Ovary (tissue), 10 donors: ENCODE data around the gene KL. TPM values are rescaled to one million over a fixed set of nuclear protein-coding genes. Genes with fewer than 3 reads are reported as not detected.
A peak's percentile ranks its signal among the peaks of the same experiment; 100 is the strongest.

ENCODE experiments used
- DNase-seq, 5 donors: peaks; one replicate each; pipeline ENCODE4 v3.0.0-alpha.2; 2019 to 2020
- H3K27ac ChIP-seq, 2 donors: fragments of 200-600 bp; one replicate each; pipeline versions ENCODE4 v1.5.1 to v1.8.0; 2019 to 2022
- H3K27me3 ChIP-seq: fragments of 200-600 bp; one replicate; pipeline ENCODE4 v1.8.0; 2022
- H3K36me3 ChIP-seq: fragments of 200-600 bp; sonication (generic); one replicate; pipeline ENCODE4 v1.5.1; 2019
- H3K4me1 ChIP-seq: one replicate; pipeline ENCODE4 v1.8.1; 2013; ENCODE audit warnings: mild to moderate bottlenecking, moderate library complexity; ENCODE audit not compliant: insufficient read depth
- H3K4me3 ChIP-seq: fragments of 200-600 bp; sonication (generic); one replicate; pipeline ENCODE4 v1.5.1; 2017
- H3K9me3 ChIP-seq, 2 donors: fragments of 200-600 bp in 1 of 2; sonication (generic) in 1 of 2; one replicate each; pipeline versions ENCODE4 v1.5.1 to v1.8.1; 2013 to 2019; ENCODE audit warnings: mild to moderate bottlenecking in 1 of 2, moderate library complexity in 1 of 2
- CTCF ChIP-seq, 3 donors: fragments of 450-650 bp in 2 of 3; fragments of 200-600 bp in 1 of 3; IDR thresholded peaks; one replicate each; pipeline versions ENCODE4 v1.5.1 to v1.8.0; 2016 to 2022; ENCODE audit warnings: antibody characterized with exemption in 3 of 3, mild to moderate bottlenecking in 1 of 3
- EP300 ChIP-seq: sonication (generic); formaldehyde crosslinking; IDR thresholded peaks from one replicate; pipeline ENCODE4 v1.6.1; 2017; ENCODE audit warnings: antibody characterized with exemption
- POLR2A ChIP-seq: fragments of 450-650 bp; IDR thresholded peaks from one replicate; pipeline ENCODE4 v1.6.1; 2017; ENCODE audit warnings: antibody characterized with exemption, mild to moderate bottlenecking, moderate library complexity
- WGBS, 3 donors: extraction: QIAGEN DNeasy Blood & Tissue Kit in 1 of 3; methylation state at CpG; one replicate each; pipeline versions ENCODE4 v1.1.5 to v1.1.7; 2013 to 2017; 5-methylcytosine and 5-hydroxymethylcytosine counted together
- intact Hi-C, 4 donors: fragments of 100-400 bp; cut with DNase I; formaldehyde crosslinking; loops; one replicate each; pipeline versions ENCODE4 v1.11.0 to v1.15.1; 2022 to 2023
- long read RNA-seq, 3 donors: library from polyadenylated mRNA in 2 of 3; unstranded in 2 of 3; transcript quantifications; one replicate each; pipeline ENCODE4 v2.0.0 and lab custom pipeline, GENCODE V29; 2021 to 2026
- polyA plus RNA-seq, 2 donors: library from polyadenylated mRNA; stranded (reverse); fragments of 200-250 nt in 1 of 2; fragments of 350-450 nt in 1 of 2; fragmentation: Illumina TruSeq in 1 of 2; extraction: RNeasy Lipid Tissue Mini Kit (QIAGEN cat#74804) in 1 of 2; gene quantifications; one replicate each; pipeline ENCODE4 v1.2.3, GENCODE V29; 2013 to 2014
- total RNA-seq, 7 donors: library from RNA; depleted of rRNA in 2 of 7; stranded (reverse); fragments of >200 nt in 2 of 7; fragmentation: NEBNext Ultra II Directional in 3 of 7; extraction: Animal tissue kit (Norgen Biotek cat#: 25700) in 3 of 7; gene quantifications; one replicate each; pipeline versions ENCODE4 v1.1.0 to v1.2.4, GENCODE V29; 2016 to 2023
- donor health status: DM: no; HTN: no; CAD: no; lungs with moderate emphysema.
- donor health status: DM: no; HTN: no; CAD: no.
- donor health status: Bipolar disorder and iron deficiency.
- donor health status: DM: yes; HTN: yes; CAD: no.
- donor health status: DM: no; HTN: no; CAD: no.
- donor health status: DM: yes; HTN: yes; CAD: no.

The KL gene
- total RNA-seq: 1 to 10 TPM in 2 of 7 donors, under 1 TPM in 5; 0.24 to 1.1 (median 0.48) TPM
- polyA plus RNA-seq: 1 to 10 TPM in 1 of 2 donors, under 1 TPM in 1; 0.87 to 1.3 TPM
- long read RNA-seq, donor 1: 0 reads
- long read RNA-seq, donor 2, full-length matches to known transcripts: 2 of 2 reads
- long read RNA-seq, donor 2, partial matches to known transcripts: 0 of 2 reads
- long read RNA-seq, donor 2, other reads (novel, unspliced or antisense): 0 of 2 reads
- long read RNA-seq, donor 3: 0 reads

DNA sequence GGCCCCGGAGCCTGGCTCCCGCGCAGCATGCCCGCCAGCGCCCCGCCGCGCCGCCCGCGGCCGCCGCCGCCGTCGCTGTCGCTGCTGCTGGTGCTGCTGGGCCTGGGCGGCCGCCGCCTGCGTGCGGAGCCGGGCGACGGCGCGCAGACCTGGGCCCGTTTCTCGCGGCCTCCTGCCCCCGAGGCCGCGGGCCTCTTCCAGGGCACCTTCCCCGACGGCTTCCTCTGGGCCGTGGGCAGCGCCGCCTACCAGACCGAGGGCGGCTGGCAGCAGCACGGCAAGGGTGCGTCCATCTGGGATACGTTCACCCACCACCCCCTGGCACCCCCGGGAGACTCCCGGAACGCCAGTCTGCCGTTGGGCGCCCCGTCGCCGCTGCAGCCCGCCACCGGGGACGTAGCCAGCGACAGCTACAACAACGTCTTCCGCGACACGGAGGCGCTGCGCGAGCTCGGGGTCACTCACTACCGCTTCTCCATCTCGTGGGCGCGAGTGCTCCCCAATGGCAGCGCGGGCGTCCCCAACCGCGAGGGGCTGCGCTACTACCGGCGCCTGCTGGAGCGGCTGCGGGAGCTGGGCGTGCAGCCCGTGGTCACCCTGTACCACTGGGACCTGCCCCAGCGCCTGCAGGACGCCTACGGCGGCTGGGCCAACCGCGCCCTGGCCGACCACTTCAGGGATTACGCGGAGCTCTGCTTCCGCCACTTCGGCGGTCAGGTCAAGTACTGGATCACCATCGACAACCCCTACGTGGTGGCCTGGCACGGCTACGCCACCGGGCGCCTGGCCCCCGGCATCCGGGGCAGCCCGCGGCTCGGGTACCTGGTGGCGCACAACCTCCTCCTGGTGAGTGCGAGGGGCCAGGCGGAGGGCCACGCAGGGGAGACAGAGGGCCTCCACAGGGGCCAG, at the start of gene KL:
Gene KL, plus strand, starts transcription at position 10 of the 909 bp plus-strand sequence. Its CDS starts 18 bp downstream, at position 28.
- H3K27me3 ChIP-seq: peaks cover 3% of the 10 kb centered on the region
- no peaks in the 10 kb centered on the region for H3K36me3 ChIP-seq
- intact Hi-C loops: no loop called here
- peaks cover 0 to 5% of the 10 kb centered on the region in 2 donors for H3K9me3 ChIP-seq
- H3K4me3 ChIP-seq: peak within 1 kb of the TSS; percentile 44
- TF ChIP-seq CTCF (IDR thresholded peaks at IDR 0.05) (no peak), EP300 (no peak), POLR2A (no peak)
- H3K4me1 ChIP-seq: peaks cover 4% of the 10 kb centered on the region
- DNase-seq: peak in 2 of 5 donors; percentile 25 to 37
- 11 to 14% (median 13%) methylated on average over 43 to 106 of the region's 106 CpGs for WGBS, 3 donors
- no peak within 1 kb of the TSS for H3K27ac ChIP-seq

- Histone ChIP-seq H3K9me3 (no peaks in the 10 kb centered on the region), H3K4me3 (no peak overlapping the region), H3K4me1 (no peaks in the 10 kb centered on the region), H3K36me3 (no peaks in the 10 kb centered on the region), H3K27me3 (no peaks in the 10 kb centered on the region), H3K27ac (no peak overlapping the region)
- TF ChIP-seq EP300 (no peak), POLR2A (no peak), CTCF (IDR thresholded peaks at IDR 0.05) (no peak)
- 78 to 82% (median 79%) methylated on average over 5 of the region's 5 CpGs for WGBS, 3 donors
- intact Hi-C loops: no loop called here
- DNase-seq: no peak
Observed at GRCh38 chr13:32967584-32968182, 48.5 kb upstream of the KL start.

GRCh38 chr13:32968316-32968715, 47.9 kb upstream of the KL start:
- intact Hi-C loops: no loop called here
- TF ChIP-seq POLR2A (no peak), CTCF (IDR thresholded peaks at IDR 0.05) (no peak), EP300 (no peak)

GRCh38 chr13:32968793-32969192, 47.4 kb upstream of the KL start:
- no peak for DNase-seq
- intact Hi-C loops: no loop called here
- Histone ChIP-seq H3K4me3 (no peak overlapping the region), H3K27me3 (no peaks in the 10 kb centered on the region), H3K27ac (no peak overlapping the region), H3K36me3 (no peaks in the 10 kb centered on the region), H3K9me3 (no peaks in the 10 kb centered on the region), H3K4me1 (no peaks in the 10 kb centered on the region)
- WGBS, 3 donors: 43 to 54% (median 49%) methylated on average over 3 of the region's 3 CpGs
- TF ChIP-seq CTCF (IDR thresholded peaks at IDR 0.05): no peak
- TF ChIP-seq EP300: no peak
- TF ChIP-seq POLR2A: no peak

More at GRCh38 chr13:32968316-32968715, 47.9 kb upstream of the KL start:
- Histone ChIP-seq H3K27me3 (no peaks in the 10 kb centered on the region), H3K4me3 (no peak overlapping the region), H3K36me3 (no peaks in the 10 kb centered on the region), H3K9me3 (no peaks in the 10 kb centered on the region), H3K4me1 (no peaks in the 10 kb centered on the region), H3K27ac (no peak overlapping the region)
- 64 to 88% (median 66%) methylated on average over 1 of the region's 1 CpG for WGBS, 3 donors
- no peak for DNase-seq
